AG09319 (cell line): ENCODE data around the gene HTRA1.

Source experiments
- DNase-seq: peaks from one replicate; pipeline ENCODE4 v3.0.0-alpha.2; 2010; ENCODE audit warnings: low read depth; ENCODE audit errors: extremely low read depth
- TF ChIP-seq, protein P1 (sequence below): IDR thresholded peaks from 2 replicates; pipeline ENCODE4 v1.5.1; 2011; ENCODE audit warnings: low read depth, mild to moderate bottlenecking, inconsistent platforms, low read length, moderate library complexity

The HTRA1 gene

DNA sequence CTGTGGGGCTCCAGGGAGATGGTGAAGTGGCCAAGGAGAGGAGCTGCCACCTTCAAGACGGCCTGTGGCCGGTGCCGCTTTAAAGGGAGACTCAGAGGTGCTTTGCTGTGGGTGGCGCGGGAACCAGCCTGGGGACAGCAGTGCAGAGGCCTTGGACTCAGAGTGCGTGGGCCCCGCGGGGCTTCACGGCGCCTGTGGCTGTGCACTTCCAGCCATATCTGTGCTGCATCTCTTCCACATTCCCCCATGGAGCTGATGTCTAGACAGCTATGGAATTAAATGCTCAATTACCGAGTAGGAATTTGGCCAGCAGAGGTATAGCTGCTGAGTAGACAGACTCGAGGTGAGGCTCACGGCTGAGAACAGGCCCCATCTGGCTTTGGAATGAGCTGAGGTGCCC, 41.7 kb downstream of the HTRA1 start:
- TF ChIP-seq, protein P1, sequence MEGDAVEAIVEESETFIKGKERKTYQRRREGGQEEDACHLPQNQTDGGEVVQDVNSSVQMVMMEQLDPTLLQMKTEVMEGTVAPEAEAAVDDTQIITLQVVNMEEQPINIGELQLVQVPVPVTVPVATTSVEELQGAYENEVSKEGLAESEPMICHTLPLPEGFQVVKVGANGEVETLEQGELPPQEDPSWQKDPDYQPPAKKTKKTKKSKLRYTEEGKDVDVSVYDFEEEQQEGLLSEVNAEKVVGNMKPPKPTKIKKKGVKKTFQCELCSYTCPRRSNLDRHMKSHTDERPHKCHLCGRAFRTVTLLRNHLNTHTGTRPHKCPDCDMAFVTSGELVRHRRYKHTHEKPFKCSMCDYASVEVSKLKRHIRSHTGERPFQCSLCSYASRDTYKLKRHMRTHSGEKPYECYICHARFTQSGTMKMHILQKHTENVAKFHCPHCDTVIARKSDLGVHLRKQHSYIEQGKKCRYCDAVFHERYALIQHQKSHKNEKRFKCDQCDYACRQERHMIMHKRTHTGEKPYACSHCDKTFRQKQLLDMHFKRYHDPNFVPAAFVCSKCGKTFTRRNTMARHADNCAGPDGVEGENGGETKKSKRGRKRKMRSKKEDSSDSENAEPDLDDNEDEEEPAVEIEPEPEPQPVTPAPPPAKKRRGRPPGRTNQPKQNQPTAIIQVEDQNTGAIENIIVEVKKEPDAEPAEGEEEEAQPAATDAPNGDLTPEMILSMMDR: no peak
- no peak for DNase-seq

DNA sequence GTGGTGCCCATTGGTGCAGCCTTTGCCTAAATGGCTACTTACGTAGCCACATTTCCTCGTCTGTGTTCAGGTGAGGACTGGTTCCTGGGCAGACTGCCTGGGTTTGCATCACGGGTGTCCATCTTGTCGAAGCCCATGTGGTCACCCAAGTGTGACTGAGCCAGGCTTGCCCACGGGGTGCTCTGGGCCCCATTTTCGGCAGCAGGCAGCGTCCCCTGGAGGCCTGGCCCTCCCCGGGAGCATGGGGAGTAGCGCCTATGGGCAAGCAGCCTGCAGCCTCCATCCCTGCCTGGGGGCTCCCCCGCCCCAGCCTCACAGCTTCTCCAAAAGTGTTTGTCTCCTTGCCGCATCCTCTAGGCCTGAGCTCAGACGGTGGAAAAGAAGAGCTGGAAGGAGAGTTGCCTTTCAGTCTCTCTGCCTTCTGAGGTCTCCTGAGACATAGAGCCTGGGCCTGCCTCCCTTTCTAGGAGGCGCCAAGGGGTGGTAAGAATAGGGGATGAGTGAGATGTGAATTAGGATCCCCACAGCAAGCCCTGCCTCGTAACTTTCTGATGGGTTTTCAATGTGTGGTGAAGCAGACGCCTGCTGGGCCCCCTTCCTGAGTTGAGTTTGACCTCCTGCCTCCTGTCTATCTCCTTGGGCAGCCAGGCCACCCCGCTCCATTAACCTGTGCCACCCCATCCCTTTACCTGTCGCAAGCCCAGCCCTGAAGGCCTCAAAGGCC, 42.7 kb downstream of the HTRA1 start:
- DNase-seq: no peak
- TF ChIP-seq, protein P1: no peak

DNA sequence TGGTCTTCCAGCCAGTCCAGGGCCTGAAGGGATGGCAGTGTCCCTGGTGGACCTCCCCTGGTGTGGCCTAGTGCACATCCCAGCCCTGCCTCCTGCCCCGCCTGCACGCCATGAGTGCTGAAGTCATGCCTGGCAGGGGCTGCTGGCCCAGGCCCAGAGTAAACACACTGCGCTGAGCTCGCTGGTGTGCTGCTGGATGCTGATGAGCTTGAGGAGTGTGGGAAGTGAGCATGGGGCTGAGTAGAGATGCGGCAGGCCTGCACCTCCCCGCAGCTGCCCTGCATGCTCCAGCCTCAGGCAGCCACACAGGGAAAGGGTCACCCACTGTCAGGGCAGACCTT, 43.2 kb downstream of the HTRA1 start:
- DNase-seq: peak; percentile 72
- TF ChIP-seq, protein P1: no peak

DNA sequence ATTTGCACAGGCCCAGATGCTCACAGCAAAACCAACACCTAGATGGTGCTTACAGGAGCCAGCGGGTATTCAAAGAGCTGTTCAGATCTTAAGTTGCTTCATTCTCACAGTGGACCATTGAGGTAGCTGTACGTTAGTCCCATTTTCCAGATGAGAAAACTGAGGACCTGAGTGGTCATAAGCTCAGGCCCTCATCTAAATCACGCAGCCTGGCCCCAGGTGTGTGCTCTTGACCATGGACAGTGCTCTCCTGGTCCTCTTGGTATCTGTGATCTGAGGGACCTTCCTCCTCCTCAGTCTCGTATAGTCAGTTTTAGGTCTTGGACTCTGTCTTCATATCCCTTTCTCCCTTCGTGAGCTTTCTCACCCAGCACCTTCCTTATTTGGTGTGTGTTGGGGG, 43.7 kb downstream of the HTRA1 start:
- TF ChIP-seq, protein P1: no peak

DNA sequence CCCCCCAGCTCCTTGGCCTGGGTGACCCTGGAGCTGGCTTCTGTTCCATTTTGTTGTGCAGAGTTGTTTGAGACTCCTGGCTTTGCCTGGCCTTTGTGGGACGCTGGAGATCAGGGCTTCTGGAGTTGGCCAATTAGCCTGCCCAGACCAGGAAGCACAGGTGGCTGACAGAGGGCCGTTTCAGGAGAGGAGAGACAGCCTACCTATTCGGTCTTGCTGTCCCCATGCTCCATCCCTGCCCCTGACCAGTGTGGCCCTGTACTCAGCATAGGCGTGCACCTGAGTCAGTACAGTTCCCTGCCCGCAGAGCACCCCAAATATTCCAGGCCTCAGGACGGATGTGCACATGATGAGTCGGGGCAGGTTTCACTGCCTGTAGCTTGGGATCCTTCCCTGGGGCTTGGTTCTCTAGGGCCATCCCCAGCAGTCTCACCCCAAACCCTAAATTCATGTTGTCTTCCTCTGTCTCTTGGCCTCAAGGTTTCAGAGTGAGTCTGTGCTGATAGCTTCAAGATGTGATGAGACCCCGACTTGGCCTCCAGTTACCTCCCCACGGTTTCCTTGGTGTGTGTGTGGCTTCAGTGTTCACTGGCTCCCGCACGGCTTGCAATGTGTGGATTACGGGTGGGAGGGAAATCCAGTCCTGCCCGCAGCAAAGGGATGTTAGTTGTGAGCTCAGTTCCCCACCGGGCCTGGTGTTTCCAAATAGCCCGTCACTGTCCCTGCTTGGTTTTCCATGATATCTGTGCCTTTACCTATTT, 44.7 kb downstream of the HTRA1 start:
- DNase-seq: no peak
- TF ChIP-seq, protein P1: no peak

More for the DNA sequence above, 43.7 kb downstream of the HTRA1 start:
- no peak for DNase-seq

DNA sequence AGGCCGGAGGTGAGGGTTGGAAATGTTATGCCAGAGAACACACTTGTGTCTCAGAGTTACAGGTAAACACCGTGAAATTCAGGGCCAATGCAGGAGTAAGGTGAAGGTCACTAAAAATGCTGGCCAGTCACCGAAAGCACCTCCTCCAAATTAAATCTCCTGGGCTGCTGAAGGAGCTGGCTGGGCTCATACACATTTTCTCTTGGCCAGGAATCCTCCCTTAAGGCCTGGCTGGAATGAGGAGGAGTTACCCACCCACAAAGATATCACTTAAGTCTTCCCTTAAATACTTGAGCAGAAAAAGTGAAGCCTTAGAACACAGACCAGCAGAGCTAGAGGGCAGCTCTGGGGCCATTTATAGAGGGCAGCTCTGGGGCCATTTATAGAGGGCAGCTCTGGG, 46.3 kb downstream of the HTRA1 start:
- DNase-seq: no peak
- TF ChIP-seq, protein P1: no peak

DNA sequence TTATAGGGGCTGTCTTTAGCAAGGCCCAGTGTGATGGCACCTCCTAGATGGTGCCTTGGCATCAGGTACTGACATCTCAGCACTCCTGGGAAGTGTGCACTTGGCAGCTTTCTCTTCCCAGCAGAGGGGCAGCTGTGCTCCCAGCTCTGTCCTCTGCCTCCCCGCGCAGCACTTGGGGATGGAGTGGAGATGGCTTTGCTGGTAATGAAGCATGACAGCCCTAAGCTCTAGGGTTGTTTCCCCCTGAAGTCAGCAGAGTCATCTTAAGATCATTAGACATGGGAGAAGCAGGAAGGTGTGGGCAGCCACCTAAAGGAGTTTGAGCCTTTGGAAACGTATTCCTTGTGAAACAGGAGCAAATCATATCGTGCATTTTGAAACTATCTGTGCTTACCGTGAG, 46.7 kb downstream of the HTRA1 start:
- TF ChIP-seq, protein P1: no peak
- DNase-seq: no peak
